HG02610 (cell line): Measurements from ENCODE around the gene PHLDB1.

Source experiments
- ATAC-seq: cut with Tn5 transposase; IDR thresholded peaks from one replicate; pipeline ENCODE4 v1.9.1; 2021; ENCODE audit warnings: mild to moderate bottlenecking, moderate library complexity; ENCODE audit not compliant: unreplicated experiment

PHLDB1 gene

DNA sequence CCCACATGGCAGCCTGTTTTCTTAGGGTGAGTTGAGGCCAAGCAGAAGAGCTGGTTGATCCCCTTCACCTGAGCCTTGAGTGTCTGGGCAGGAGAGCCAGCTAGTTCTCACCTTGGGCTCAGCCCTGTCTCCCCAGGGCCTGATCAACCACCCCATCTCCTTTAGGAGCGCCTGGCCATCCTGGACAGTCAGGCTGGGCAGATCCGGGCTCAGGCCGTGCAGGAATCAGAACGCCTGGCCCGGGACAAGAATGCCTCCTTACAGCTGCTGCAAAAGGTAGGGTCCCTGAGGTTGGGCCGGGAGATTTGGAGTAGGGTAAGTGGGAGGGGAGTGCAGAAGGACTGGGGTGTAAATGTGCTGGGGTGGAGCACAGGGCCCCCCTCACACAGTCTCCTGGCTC is 31.3 kb downstream of the PHLDB1 start:
- ATAC-seq = no peak

DNA sequence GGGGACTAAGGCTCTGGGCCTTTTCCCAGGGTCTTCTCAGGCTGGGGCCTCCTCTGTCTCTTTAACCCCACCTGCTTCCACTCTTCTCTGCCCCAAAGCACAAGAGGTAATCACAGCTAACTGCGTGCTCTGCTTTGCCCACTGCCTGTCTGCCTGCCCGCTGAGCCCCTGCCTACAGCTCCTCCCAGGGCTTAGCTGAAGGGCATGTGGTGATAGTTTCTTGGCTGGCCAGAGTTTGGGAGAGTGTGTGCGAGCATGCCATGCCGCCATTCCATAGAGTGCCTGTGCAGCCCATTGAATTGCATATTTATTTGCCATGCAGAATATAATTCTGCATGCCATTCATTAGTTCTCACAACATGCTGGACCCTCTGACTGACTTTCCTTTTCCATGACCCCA is 32.5 kb downstream of the PHLDB1 start:
- ATAC-seq = no peak

GRCh38 chr11:118640332-118641154 is 33.1 kb downstream of the PHLDB1 start:
- ATAC-seq = no peak

DNA sequence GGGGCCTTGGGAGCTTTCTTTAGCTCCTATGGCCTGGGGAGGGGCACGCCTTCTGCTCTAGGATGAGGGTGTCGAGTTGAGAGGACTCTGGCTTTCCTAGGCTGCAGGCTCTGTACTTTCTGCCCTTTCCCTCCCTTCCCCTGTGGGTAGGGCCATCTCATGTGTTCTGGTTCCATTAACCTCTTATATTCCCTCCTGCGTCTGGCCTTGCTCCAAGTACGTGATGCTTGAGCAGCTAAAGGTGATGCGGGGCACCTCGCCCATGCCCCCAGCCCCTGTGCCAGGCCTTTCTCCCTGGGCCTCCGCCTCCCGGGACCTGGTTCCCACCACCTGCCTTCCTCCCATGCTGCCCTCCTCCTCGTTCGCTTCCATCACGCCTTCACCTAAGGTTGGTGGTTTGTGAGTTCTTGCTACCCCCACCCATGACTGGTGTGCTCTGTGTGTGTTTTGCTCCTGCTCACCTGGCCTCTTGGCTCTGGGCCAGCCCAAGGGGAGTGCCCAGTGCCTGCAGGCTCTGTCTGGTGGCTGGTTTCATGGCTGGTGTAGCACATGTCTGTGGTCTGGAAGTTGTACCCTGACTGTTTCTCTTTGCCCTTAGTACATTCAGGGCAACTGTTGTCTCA is 34.1 kb downstream of the PHLDB1 start:
- ATAC-seq = no peak

DNA sequence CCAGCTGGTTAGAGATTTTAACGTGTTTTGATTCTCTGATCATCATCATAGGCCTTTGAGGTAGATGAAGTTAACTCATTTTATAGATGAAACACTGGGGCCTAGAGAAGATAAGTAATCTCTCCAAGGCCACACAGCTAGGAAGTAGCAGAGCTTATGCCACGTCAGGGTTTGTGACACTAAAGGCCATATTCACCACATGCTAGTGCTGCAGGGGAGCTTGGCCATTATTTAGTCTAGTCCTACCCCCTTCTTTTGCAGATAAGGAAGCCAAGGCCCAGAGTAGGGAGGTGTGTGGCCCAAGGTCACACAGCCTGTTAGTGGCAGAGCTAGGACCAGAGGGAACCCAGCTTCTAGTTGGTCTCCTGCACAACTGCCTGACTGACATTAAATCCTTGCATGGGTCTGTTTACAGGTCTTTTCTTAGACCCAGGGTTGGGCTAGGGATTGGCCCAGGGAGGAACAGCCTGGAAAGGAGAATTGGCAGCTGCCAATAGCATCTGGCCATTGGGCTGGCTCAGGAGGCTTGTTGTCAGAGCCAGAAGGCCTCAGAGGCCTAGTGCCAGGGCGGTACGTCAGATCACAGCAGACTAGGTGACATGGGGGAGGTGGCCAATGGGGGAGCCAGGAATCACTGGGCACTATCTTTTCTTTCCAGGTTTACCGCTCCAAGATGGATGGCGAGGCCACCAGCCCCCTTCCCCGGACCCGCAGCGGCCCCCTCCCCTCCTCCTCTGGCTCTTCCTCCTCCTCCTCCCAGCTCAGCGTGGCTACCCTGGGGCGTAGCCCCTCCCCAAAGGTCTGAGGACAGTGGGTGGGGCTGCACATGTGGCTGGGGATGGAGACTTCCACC is 36.0 kb downstream of the PHLDB1 start:
- no peak for ATAC-seq

DNA sequence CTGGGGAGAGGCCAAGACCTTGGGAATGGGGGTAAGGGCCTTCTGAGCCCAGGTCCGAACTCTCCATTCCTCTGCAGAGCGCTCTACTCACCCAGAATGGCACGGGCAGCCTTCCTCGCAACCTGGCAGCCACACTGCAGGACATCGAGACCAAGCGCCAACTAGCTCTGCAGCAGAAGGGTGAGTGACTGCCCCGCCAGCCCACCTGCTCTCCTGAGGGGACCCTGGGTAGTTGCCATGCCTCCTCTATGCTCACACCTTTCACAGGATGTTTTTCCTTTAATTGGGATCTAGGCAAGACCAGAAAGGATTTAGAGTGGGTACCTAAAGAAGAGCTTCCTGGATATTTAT is 36.6 kb downstream of the PHLDB1 start:
- ATAC-seq = no peak

DNA sequence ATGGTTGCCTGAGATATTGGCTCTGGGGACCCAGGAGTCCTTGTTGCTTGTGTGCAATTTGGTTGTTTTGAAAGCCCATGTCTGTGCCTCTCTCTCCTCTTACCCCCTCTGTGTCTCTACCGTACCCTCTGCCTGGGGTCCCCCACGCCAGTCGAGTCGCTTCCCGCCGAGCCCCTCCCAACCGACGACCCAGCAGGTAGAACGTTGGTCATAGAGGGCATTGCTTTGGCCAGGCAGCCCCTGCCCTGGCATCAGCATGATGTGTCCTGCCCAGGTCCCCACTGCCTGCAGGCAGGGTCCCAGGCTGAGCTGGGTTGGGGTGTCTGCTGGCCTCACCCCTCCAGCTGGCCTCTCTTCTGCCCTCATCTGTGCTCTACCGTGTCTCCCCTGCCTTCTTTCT is 37.1 kb downstream of the PHLDB1 start:
- ATAC-seq = no peak

DNA sequence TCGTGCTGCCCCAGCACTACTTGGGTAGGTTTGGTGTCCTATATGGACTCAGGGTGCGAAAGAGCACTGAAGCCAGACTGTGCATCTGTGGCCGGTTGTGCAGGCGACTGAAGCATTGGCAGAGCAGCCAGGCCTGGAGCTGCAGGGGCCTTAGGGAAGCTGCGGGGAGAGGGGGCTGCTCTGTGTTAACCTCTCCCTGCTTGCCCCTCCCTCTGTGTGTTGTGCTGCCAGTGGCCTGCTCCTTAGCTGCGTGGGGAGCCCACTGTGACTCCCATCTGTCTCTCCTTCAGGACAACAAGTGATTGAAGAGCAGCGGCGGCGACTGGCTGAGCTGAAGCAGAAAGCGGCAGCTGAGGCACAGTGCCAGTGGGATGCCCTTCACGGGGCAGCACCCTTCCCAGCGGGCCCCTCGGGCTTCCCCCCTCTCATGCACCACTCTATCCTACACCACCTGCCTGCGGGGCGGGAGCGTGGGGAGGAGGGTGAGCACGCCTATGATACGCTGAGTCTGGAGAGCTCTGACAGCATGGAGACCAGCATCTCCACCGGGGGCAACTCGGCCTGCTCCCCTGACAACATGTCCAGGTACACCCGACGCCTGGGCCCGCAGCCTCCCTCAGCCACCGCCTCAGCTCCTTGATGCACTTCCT is 37.8 kb downstream of the PHLDB1 start:
- ATAC-seq = no peak

DNA sequence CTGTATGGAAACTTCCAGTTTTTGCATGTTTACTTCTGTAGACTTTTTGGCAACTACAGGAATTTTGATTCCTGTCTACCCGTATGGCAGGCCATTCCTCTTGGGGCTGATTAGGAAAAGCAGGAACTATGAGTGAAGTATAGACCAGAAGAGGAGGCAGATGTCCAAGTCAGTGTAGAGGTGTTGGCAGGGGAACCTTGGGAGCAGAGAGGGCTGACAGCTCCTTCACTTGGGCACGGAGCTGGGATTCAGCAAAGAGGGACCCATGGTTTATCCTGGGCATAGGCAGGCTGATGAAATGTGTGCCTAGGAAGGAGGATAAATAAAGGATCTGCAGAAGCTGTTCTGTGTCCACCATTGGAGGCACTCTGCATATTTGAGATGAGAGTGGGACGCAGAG is 39.0 kb downstream of the PHLDB1 start:
- no peak for ATAC-seq

DNA sequence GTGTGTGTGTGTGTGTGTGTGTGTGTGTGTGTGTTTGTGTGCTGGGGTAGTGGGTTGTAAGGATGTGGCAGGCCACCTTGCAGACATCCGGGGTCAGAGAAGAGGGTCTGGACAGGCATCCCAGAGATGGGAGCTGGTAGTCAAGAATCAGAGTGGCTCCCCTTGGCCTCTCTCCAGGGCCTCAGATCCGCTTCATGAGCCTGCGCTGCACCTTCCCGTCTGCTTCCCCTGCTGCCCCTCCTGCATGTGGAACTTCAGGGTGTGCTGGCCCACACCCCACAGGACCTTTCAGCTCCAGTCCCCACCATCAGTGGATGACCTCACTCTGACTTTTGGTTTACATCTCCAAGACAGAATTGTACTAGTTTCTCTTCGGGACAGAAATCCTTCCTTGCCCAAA is 40.9 kb downstream of the PHLDB1 start:
- no peak for ATAC-seq

- ATAC-seq = no peak
These were observed 42.5 kb downstream of the PHLDB1 start for GRCh38 chr11:118649941-118650340.

- no peak for ATAC-seq
These were observed 43.0 kb downstream of the PHLDB1 start for GRCh38 chr11:118650366-118650765.

DNA sequence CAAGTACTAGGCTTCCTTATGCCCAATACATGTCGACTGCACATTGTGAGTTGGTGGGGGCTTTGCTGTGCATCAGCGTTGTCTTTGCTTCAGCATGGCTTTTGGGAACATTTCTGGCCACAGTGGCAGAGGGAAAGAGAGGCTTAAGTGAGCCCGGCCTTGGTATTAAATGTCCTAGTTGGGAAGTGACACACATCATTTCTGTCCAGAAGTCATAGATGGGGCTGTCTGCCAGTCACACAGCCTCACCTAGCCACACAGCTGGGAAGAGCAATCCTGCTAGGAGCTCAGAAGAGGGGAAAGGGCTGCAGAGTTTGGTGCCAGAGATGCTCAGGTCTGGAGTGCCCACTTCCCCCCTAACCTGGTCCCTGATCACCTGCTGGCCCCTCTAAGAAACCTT is 44.4 kb downstream of the PHLDB1 start:
- ATAC-seq = no peak

GRCh38 chr11:118652681-118653181 is 45.3 kb downstream of the PHLDB1 start:
- no peak for ATAC-seq

GRCh38 chr11:118653684-118654390 is 46.4 kb downstream of the PHLDB1 start:
- ATAC-seq = no peak

DNA sequence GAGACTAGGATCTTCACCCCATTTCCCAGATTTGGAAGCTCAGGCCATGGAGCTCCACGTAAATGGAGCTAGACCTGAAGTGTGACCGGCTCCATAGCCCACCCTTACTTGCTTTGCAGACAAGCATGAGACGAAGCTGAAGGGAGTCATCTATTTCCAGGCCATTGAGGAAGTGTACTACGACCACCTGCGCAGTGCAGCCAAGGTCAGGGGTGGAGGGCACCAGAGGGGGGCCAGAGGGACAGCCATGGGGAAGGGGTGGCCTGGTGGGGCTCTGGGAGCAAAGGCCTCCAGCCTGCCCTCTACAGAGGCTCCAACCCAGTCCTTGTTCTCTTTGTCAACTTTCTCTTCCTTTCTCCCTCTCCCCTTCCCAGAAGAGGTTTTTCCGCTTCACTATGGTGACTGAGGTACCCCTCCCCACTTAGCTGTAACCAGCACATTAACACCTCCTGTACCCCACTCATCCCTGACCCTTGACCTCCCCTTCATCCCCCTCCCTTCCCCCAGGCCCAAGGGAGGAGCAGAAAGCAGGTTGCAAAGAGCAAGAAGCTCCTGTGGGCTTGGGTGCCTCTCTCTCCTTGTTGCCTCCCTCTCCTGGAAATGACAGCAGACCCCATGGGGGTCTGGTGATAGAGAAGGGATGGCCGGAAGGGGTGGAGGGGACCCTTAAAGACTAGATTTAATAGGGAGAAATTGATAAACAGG is 48.2 kb downstream of the PHLDB1 start:
- no peak for ATAC-seq

- ATAC-seq = no peak
These were observed 49.2 kb downstream of the PHLDB1 start for GRCh38 chr11:118656563-118657165.

- ATAC-seq = no peak
These were observed 49.8 kb downstream of the PHLDB1 start for GRCh38 chr11:118657238-118657637.

- ATAC-seq = no peak
These were observed 50.5 kb downstream of the PHLDB1 start for GRCh38 chr11:118657709-118658428.
